HUDEP-2 (cell line): Measurements from ENCODE around the gene RNF168.
A peak's percentile ranks its signal among the peaks of the same experiment; 100 is the strongest.
"Not testable (repeated sequence)": the region's sequence is repeated elsewhere in the genome, so short reads cannot be mapped to it uniquely, and the experiment has no call there.

Experiments used
- DNase-seq, 76 experiments: peaks; one replicate each; lab custom pipeline; 2025; ENCODE audit not compliant: unreplicated experiment in 76 of 76; lab: John Stamatoyannopoulos, UW

Gene RNF168

GRCh38 chr3:196472286-196472685 is 31.3 kb downstream of the RNF168 start:
- DNase-seq = no peak

GRCh38 chr3:196471551-196471950 is 32.0 kb downstream of the RNF168 start:
- DNase-seq = no peak

- not testable (repeated sequence) for DNase-seq
Observed at GRCh38 chr3:196470182-196470581, 33.4 kb downstream of the RNF168 start.

- DNase-seq = no peak
Observed at GRCh38 chr3:196463804-196464203, 39.8 kb downstream of the RNF168 start.

GRCh38 chr3:196463478-196463756 is 40.2 kb downstream of the RNF168 start:
- no peak for DNase-seq

GRCh38 chr3:196462680-196463477 is 40.7 kb downstream of the RNF168 start:
- DNase-seq = not testable (repeated sequence)

GRCh38 chr3:196458063-196458462 is 45.5 kb downstream of the RNF168 start:
- DNase-seq = no peak

- DNase-seq = not testable (repeated sequence)
Observed at GRCh38 chr3:196457470-196457869, 46.1 kb downstream of the RNF168 start.

- DNase-seq = no peak
Observed at GRCh38 chr3:196454935-196455334, 48.6 kb downstream of the RNF168 start.

- DNase-seq = not testable (repeated sequence)
Observed at GRCh38 chr3:196445391-196445790, 58.2 kb downstream of the RNF168 start.

- DNase-seq = no peak
Observed at GRCh38 chr3:196444500-196444894, 59.1 kb downstream of the RNF168 start.

- no peak for DNase-seq
Observed at GRCh38 chr3:196440696-196441095, 62.9 kb downstream of the RNF168 start.

- DNase-seq = no peak
Observed at GRCh38 chr3:196440041-196440537, 63.5 kb downstream of the RNF168 start.

GRCh38 chr3:196432137-196432879 is 71.3 kb downstream of the RNF168 start, which contains the start of gene UBXN7:
UBXN7 (minus strand) TSS chr3:196432427; CDS start chr3:196432399, 28 bp downstream.
- DNase-seq = peak in 75 of 76 experiments; percentile 21 to 96 (median 88)

GRCh38 chr3:196431181-196432136 is 72.1 kb downstream of the RNF168 start:
- peak in 18 of 76 experiments; percentile 5 to 47 (median 16) for DNase-seq

- peak in 1 of 76 experiments; percentile 13 for DNase-seq
Observed at GRCh38 chr3:196428041-196428440, 75.5 kb downstream of the RNF168 start.

GRCh38 chr3:196424421-196424820 is 79.1 kb downstream of the RNF168 start:
- not testable (repeated sequence) for DNase-seq

- DNase-seq = peak in 56 of 76 experiments; percentile 5 to 72 (median 34)
Observed at GRCh38 chr3:196423044-196423781, 80.4 kb downstream of the RNF168 start.

- not testable (repeated sequence) for DNase-seq
Observed at GRCh38 chr3:196421668-196422067, 81.9 kb downstream of the RNF168 start.

- no peak for DNase-seq
Observed at GRCh38 chr3:196419386-196419785, 84.2 kb downstream of the RNF168 start.
